H9 (cell line): ENCODE data around the gene RCAN1. TPM values are rescaled to one million over a fixed set of nuclear protein-coding genes. Genes with fewer than 3 reads are reported as not detected.

Experiments used
- DNase-seq: peaks from one replicate; pipeline ENCODE4 v3.0.0-alpha.2; 2017
- H2AFZ ChIP-seq: one replicate; pipeline ENCODE4 v1.6.1; 2013; ENCODE audit warnings: mild to moderate bottlenecking, low read length, control low read depth, moderate library complexity
- H2AK5ac ChIP-seq: 2 replicates; pipeline ENCODE4 v1.6.1; 2013; ENCODE audit warnings: low read length, control low read depth, mixed read lengths; ENCODE audit not compliant: insufficient read length
- H2BK120ac ChIP-seq: one replicate; pipeline ENCODE4 v1.6.1; 2013; ENCODE audit warnings: low read depth, mild to moderate bottlenecking, low read length, control low read depth, inconsistent platforms; ENCODE audit not compliant: poor library complexity, severe bottlenecking
- H2BK12ac ChIP-seq: 2 replicates; pipeline ENCODE4 v1.6.1; 2013; ENCODE audit warnings: low read length, control low read depth, mixed read lengths, low read depth; ENCODE audit not compliant: insufficient read length
- H2BK15ac ChIP-seq: 2 replicates; pipeline ENCODE4 v1.6.1; 2013; ENCODE audit warnings: low read depth, low read length, control low read depth
- H2BK20ac ChIP-seq: one replicate; pipeline ENCODE4 v1.6.1; 2013; ENCODE audit warnings: low read depth, mild to moderate bottlenecking, low read length, control low read depth, inconsistent platforms; ENCODE audit not compliant: poor library complexity, severe bottlenecking
- H2BK5ac ChIP-seq: 2 replicates; pipeline ENCODE4 v1.6.1; 2013; ENCODE audit warnings: low read length, control low read depth, mixed read lengths; ENCODE audit not compliant: insufficient read length
- H3K14ac ChIP-seq: 2 replicates; pipeline ENCODE4 v1.6.1; 2013; ENCODE audit warnings: low read length, control low read depth; ENCODE audit not compliant: insufficient read depth
- H3K18ac ChIP-seq: 2 replicates; pipeline ENCODE4 v1.6.1; 2013; ENCODE audit warnings: low read depth, mild to moderate bottlenecking, mixed read lengths, low read length, control low read depth; ENCODE audit not compliant: insufficient read length
- H3K23ac ChIP-seq: 2 replicates; pipeline ENCODE4 v1.6.1; 2013; ENCODE audit warnings: low read length, control low read depth, mixed read lengths, low read depth; ENCODE audit not compliant: insufficient read length
- H3K23me2 ChIP-seq: 2 replicates; pipeline ENCODE4 v1.6.1; 2013; ENCODE audit warnings: low read depth, mild to moderate bottlenecking, mixed read lengths, low read length, control low read depth; ENCODE audit not compliant: insufficient read length, poor library complexity, severe bottlenecking
- H3K27ac ChIP-seq: 2 replicates; pipeline ENCODE4 v1.5.1; 2013; ENCODE audit warnings: low read length, control low read depth, mixed read lengths, low read depth; ENCODE audit not compliant: insufficient read length
- H3K27me3 ChIP-seq: 2 replicates; pipeline ENCODE4 v1.6.1; 2013; ENCODE audit warnings: low read length, control low read depth, inconsistent platforms; ENCODE audit not compliant: insufficient read depth
- H3K4ac ChIP-seq: 2 replicates; pipeline ENCODE4 v1.6.1; 2013; ENCODE audit warnings: low read depth, mild to moderate bottlenecking, control low read depth, inconsistent platforms, low read length, moderate library complexity
- H3K4me1 ChIP-seq: 2 replicates; pipeline ENCODE4 v1.6.1; 2013; ENCODE audit warnings: low read length, control low read depth, inconsistent platforms; ENCODE audit not compliant: insufficient read depth
- H3K4me2 ChIP-seq: 2 replicates; pipeline ENCODE4 v1.6.1; 2013; ENCODE audit warnings: low read length, control low read depth, mixed read lengths; ENCODE audit not compliant: insufficient read length, insufficient read depth
- H3K56ac ChIP-seq: 2 replicates; pipeline ENCODE4 v1.6.1; 2013; ENCODE audit warnings: low read depth, mild to moderate bottlenecking, mixed read lengths, low read length, control low read depth; ENCODE audit not compliant: insufficient read length
- H3K79me1 ChIP-seq: 2 replicates; pipeline ENCODE4 v1.6.1; 2013; ENCODE audit warnings: low read depth, mild to moderate bottlenecking, moderate library complexity, low read length, control low read depth, inconsistent platforms; ENCODE audit not compliant: insufficient read depth, poor library complexity, severe bottlenecking
- H3K79me2 ChIP-seq: 2 replicates; pipeline ENCODE4 v1.6.1; 2013; ENCODE audit warnings: low read length, control low read depth, inconsistent platforms; ENCODE audit not compliant: insufficient read depth
- H3K9ac ChIP-seq: 2 replicates; pipeline ENCODE4 v1.6.1; 2013; ENCODE audit warnings: low read length, control low read depth, mixed read lengths; ENCODE audit not compliant: insufficient read length; ENCODE audit errors: extremely low read depth
- H3K9me3 ChIP-seq: one replicate; pipeline ENCODE4 v1.6.1; 2013; ENCODE audit warnings: low read depth, low read length, inconsistent platforms; ENCODE audit not compliant: control insufficient read depth
- H3T11ph ChIP-seq: one replicate; pipeline ENCODE4 v1.6.1; 2013; ENCODE audit warnings: mild to moderate bottlenecking, low read length, control low read depth, inconsistent platforms
- H4K20me1 ChIP-seq: one replicate; pipeline ENCODE4 v1.6.1; 2013; ENCODE audit not compliant: control insufficient read depth, insufficient read length, insufficient read depth
- H4K5ac ChIP-seq: 2 replicates; pipeline ENCODE4 v1.6.1; 2013; ENCODE audit warnings: low read depth, mild to moderate bottlenecking, mixed read lengths, low read length, control low read depth; ENCODE audit not compliant: insufficient read length
- H4K8ac ChIP-seq: replicated peaks from 2 replicates; pipeline ENCODE4 v1.6.1; 2013; ENCODE audit warnings: low read length, control low read depth, mixed read lengths, low read depth; ENCODE audit not compliant: insufficient read length
- H4K91ac ChIP-seq: 2 replicates; pipeline ENCODE4 v1.6.1; 2013; ENCODE audit warnings: low read depth, mild to moderate bottlenecking, moderate library complexity, mixed read lengths, low read length, control low read depth; ENCODE audit not compliant: insufficient read length
- H3K27ac Mint-ChIP-seq, 3 experiments: 2 replicates in 2 of 3; 3 replicates in 1 of 3; pipeline ENCODE4 v1.8.0; 2020 to 2021; ENCODE audit warnings: mixed read lengths in 3 of 3, mild to moderate bottlenecking in 1 of 3, moderate library complexity in 1 of 3
- H3K27me3 Mint-ChIP-seq: 2 replicates; pipeline ENCODE4 v1.8.0; 2021; ENCODE audit warnings: low read depth, mild to moderate bottlenecking, moderate library complexity, mixed read lengths
- H3K36me3 Mint-ChIP-seq, 3 experiments: 2 replicates in 2 of 3; 3 replicates in 1 of 3; pipeline ENCODE4 v1.8.0; 2020 to 2021; ENCODE audit warnings: low read depth in 3 of 3, mixed read lengths in 3 of 3; ENCODE audit not compliant: insufficient read depth in 1 of 3
- H3K4me1 Mint-ChIP-seq, 2 experiments: 2 replicates each; pipeline ENCODE4 v1.8.0; 2020; ENCODE audit warnings: mixed read lengths in 2 of 2
- H3K4me3 Mint-ChIP-seq, 2 experiments: 2 replicates in 1 of 2; 3 replicates in 1 of 2; pipeline ENCODE4 v1.8.0; 2020 to 2021; ENCODE audit warnings: mild to moderate bottlenecking in 2 of 2, mixed read lengths in 2 of 2, moderate library complexity in 1 of 2
- H3K9me3 Mint-ChIP-seq, 2 experiments: 2 replicates in 1 of 2; 3 replicates in 1 of 2; pipeline ENCODE4 v1.8.0; 2020; ENCODE audit warnings: mild to moderate bottlenecking in 2 of 2, mixed read lengths in 2 of 2, moderate library complexity in 1 of 2
- WGBS: extraction: QIAGEN DNeasy Blood & Tissue Kit; methylation state at CpG from one replicate; pipeline ENCODE4 v1.1.7; 2013; ENCODE audit warnings: missing lambda C conversion rate, low lambda C conversion rate, mixed read lengths; ENCODE audit not compliant: insufficient read length; ENCODE audit errors: extremely low coverage; 5-methylcytosine and 5-hydroxymethylcytosine counted together
- total RNA-seq: library from RNA; stranded (reverse); gene quantifications from 2 replicates; pipeline ENCODE4 v1.2.1, GENCODE V29; 2021
- TF ChIP-seq, protein P1 (sequence below): fragments of 200-600 bp; sonication (generic); conservative IDR thresholded peaks from 3 replicates; pipeline ENCODE4 v1.8.0; 2021; ENCODE audit warnings: antibody characterized with exemption, mild to moderate bottlenecking

RCAN1 gene
- total RNA-seq, 1 experiment from 2014 or later: 7.0 TPM

- no peak overlapping the region for H3K4ac ChIP-seq
Observed at GRCh38 chr21:34593954-34594531, 20.9 kb downstream of the RCAN1 start.

More at GRCh38 chr21:34593954-34594531, 20.9 kb downstream of the RCAN1 start:
- no peaks in the 10 kb centered on the region for H4K20me1 ChIP-seq
- H4K5ac ChIP-seq: no peak overlapping the region
- no peak overlapping the region for H2BK12ac ChIP-seq
- no peak overlapping the region for H2BK120ac ChIP-seq
- H3K23ac ChIP-seq: no peak overlapping the region
- DNase-seq: no peak
- no peaks in the 10 kb centered on the region for H3K27me3 ChIP-seq
- Mint-ChIP-seq H3K4me3 (no peak overlapping the region), H3K4me1 (peaks cover 2 to 4% of the 10 kb centered on the region in 2 experiments; a peak in 3 of 4 replicates), H3K27me3 (no peaks in the 10 kb centered on the region), H3K36me3 (no peaks in the 10 kb centered on the region), H3K9me3 (no peaks in the 10 kb centered on the region), H3K27ac (no peak overlapping the region)
- no peaks in the 10 kb centered on the region for H3K79me1 ChIP-seq
- H2AFZ ChIP-seq: no peak overlapping the region
- TF ChIP-seq, protein P1, sequence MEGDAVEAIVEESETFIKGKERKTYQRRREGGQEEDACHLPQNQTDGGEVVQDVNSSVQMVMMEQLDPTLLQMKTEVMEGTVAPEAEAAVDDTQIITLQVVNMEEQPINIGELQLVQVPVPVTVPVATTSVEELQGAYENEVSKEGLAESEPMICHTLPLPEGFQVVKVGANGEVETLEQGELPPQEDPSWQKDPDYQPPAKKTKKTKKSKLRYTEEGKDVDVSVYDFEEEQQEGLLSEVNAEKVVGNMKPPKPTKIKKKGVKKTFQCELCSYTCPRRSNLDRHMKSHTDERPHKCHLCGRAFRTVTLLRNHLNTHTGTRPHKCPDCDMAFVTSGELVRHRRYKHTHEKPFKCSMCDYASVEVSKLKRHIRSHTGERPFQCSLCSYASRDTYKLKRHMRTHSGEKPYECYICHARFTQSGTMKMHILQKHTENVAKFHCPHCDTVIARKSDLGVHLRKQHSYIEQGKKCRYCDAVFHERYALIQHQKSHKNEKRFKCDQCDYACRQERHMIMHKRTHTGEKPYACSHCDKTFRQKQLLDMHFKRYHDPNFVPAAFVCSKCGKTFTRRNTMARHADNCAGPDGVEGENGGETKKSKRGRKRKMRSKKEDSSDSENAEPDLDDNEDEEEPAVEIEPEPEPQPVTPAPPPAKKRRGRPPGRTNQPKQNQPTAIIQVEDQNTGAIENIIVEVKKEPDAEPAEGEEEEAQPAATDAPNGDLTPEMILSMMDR: no peak
- no peaks in the 10 kb centered on the region; the same call in 1 of the 2 replicates for H3K4me1 ChIP-seq
- no peak overlapping the region for H3K18ac ChIP-seq
- no peak overlapping the region for H3K14ac ChIP-seq
- WGBS: no CpG with 5 or more reads among the region's 12 CpGs
- H4K91ac ChIP-seq: no peak overlapping the region
- no peak overlapping the region for H2BK5ac ChIP-seq
- H3K9ac ChIP-seq: no peak overlapping the region
- H4K8ac ChIP-seq: no peak overlapping the region
- no peak overlapping the region for H3K27ac ChIP-seq
- H3K79me2 ChIP-seq: no peaks in the 10 kb centered on the region
- H3K9me3 ChIP-seq: no peaks in the 10 kb centered on the region
- no peak overlapping the region for H2AK5ac ChIP-seq
- no peak overlapping the region for H3K56ac ChIP-seq
- no peak overlapping the region for H2BK20ac ChIP-seq
- no peak overlapping the region for H2BK15ac ChIP-seq
- H3T11ph ChIP-seq: no peak overlapping the region
- H3K23me2 ChIP-seq: no peaks in the 10 kb centered on the region
- no peak overlapping the region for H3K4me2 ChIP-seq
